K562 (cell line): ENCODE data around the gene SPHK2. TPM values are rescaled to one million over a fixed set of nuclear protein-coding genes. Genes with fewer than 3 reads are reported as not detected.

Experiments
- CREB3 ChIP-seq: fragments of 450-650 bp; conservative IDR thresholded peaks from 2 replicates; pipeline ENCODE4 v1.6.1; 2016; ENCODE audit warnings: missing genetic modification characterization, low read depth, mild to moderate bottlenecking, missing compliant biosample characterization, moderate library complexity
- CREM ChIP-seq: IDR thresholded peaks from 2 replicates; pipeline ENCODE4 v1.6.1; 2014; ENCODE audit warnings: antibody characterized with exemption, low read depth
- E2F6 ChIP-seq, 2 experiments: IDR thresholded peaks; 2 replicates each; pipeline ENCODE4 v1.6.1; 2011; ENCODE audit warnings: borderline replicate concordance in 1 of 2, control low read depth in 1 of 2, low read depth in 1 of 2, low read length in 1 of 2, mild to moderate bottlenecking in 1 of 2, mixed read lengths in 1 of 2, moderate library complexity in 1 of 2; ENCODE audit not compliant: insufficient read depth in 1 of 2, insufficient read length in 1 of 2, poor library complexity in 1 of 2, severe bottlenecking in 1 of 2; ENCODE audit errors: extremely low read depth in 1 of 2
- E2F8 ChIP-seq: fragments of 450-650 bp; IDR thresholded peaks from 2 replicates; pipeline ENCODE4 v1.7.1; 2018; ENCODE audit warnings: mild to moderate bottlenecking, low read depth; ENCODE audit not compliant: partially characterized antibody
- FOXJ2 ChIP-seq: fragments of 200-800 bp; sonication (Bioruptor generic); IDR thresholded peaks from 2 replicates; pipeline ENCODE4 v1.6.1; 2016; ENCODE audit warnings: missing genetic modification characterization, missing compliant biosample characterization
- HMG20A ChIP-seq: fragments of 450-650 bp; formaldehyde crosslinking; conservative IDR thresholded peaks from 2 replicates; pipeline ENCODE4 v1.4.0; 2020; ENCODE audit warnings: mild to moderate bottlenecking, mixed read lengths
- MCM2 ChIP-seq: fragments of 450-650 bp; IDR thresholded peaks from 2 replicates; pipeline ENCODE4 v1.6.1; 2017; ENCODE audit warnings: low read depth, mild to moderate bottlenecking
- MIER1 ChIP-seq: fragments of 450-650 bp; IDR thresholded peaks from 2 replicates; pipeline ENCODE4 v1.6.1; 2016; ENCODE audit warnings: antibody characterized with exemption, mild to moderate bottlenecking, low read depth
- NCOR1 ChIP-seq: fragments of 450-650 bp; IDR thresholded peaks from 2 replicates; pipeline ENCODE4 v1.6.1; 2016; ENCODE audit warnings: mild to moderate bottlenecking, moderate library complexity
- TOE1 ChIP-seq, 2 experiments: fragments of 450-650 bp in 1 of 2; sonication (generic) in 1 of 2; formaldehyde crosslinking in 1 of 2; IDR thresholded peaks; 2 replicates each; pipeline versions ENCODE4 v1.7.1 to v1.8.0; 2016 to 2022; ENCODE audit warnings: borderline replicate concordance in 2 of 2, mild to moderate bottlenecking in 2 of 2, antibody characterized with exemption in 1 of 2, inconsistent platforms in 1 of 2, low read depth in 1 of 2, missing genetic modification reagents in 1 of 2, moderate library complexity in 1 of 2
- VEZF1 ChIP-seq: fragments of 200-800 bp; sonication (Bioruptor generic); IDR thresholded peaks from 2 replicates; pipeline ENCODE4 v1.6.1; 2017; ENCODE audit warnings: missing genetic modification characterization, missing compliant biosample characterization
- ZC3H4 ChIP-seq: sonication (generic); formaldehyde crosslinking; IDR thresholded peaks from 2 replicates; pipeline ENCODE4 v1.9.0; 2021; ENCODE audit warnings: missing genetic modification reagents, borderline replicate concordance
- ZHX1 ChIP-seq: fragments of 150-350 bp; conservative IDR thresholded peaks from 2 replicates; pipeline ENCODE4 v1.6.1; 2014; ENCODE audit warnings: low read length
- ZNF23 ChIP-seq: fragments of 250-450 bp; sonication (Bioruptor Pico); IDR thresholded peaks from 2 replicates; pipeline ENCODE4 v1.4.0; 2020; ENCODE audit warnings: mild to moderate bottlenecking
- ZNF3 ChIP-seq: fragments of 250-450 bp; sonication (Bioruptor Pico); IDR thresholded peaks from 2 replicates; pipeline ENCODE4 v1.5.0; 2021; ENCODE audit warnings: mild to moderate bottlenecking, moderate library complexity
- ZNF57 ChIP-seq: fragments of 450-650 bp; formaldehyde crosslinking; IDR thresholded peaks from 2 replicates; pipeline ENCODE4 v1.4.0; 2020; ENCODE audit warnings: mild to moderate bottlenecking, moderate library complexity
- ZNF695 ChIP-seq: fragments of 450-650 bp; formaldehyde crosslinking; IDR thresholded peaks from 2 replicates; pipeline ENCODE4 v1.4.0; 2020; ENCODE audit warnings: mild to moderate bottlenecking, moderate library complexity
- polyA plus RNA-seq, 8 experiments: library from polyadenylated mRNA; depleted of rRNA in 4 of 8; stranded (reverse) in 5 of 8; unstranded in 3 of 8; fragments of >200 nt; fragmentation: Nextera tagmentation in 2 of 8; fragmentation: Illumina TruSeq in 1 of 8; extraction: Ambion mirVana in 2 of 8; extraction: Trizol in 1 of 8; gene quantifications; 2 replicates each; pipeline versions ENCODE4 v1.2.1 to v1.2.3, GENCODE V29; 2011 to 2014; ENCODE audit warnings: inconsistent platforms in 1 of 8, missing spikeins in 1 of 8
- total RNA-seq, 7 experiments: library from RNA; depleted of rRNA in 6 of 7; stranded (reverse); fragments of >200 nt in 6 of 7; fragmentation: Illumina TruSeq in 2 of 7; extraction: Trizol in 2 of 7; gene quantifications; 2 replicates each; pipeline versions ENCODE4 v1.2.1 to v1.2.3, GENCODE V29; 2011 to 2021; ENCODE audit warnings: low replicate concordance in 1 of 7

SPHK2 gene
- total and polyA plus RNA-seq, 9 of the 15 experiments (the other 6 are each of a cell fraction or from before 2014, with no cell fraction given): 0.10 to 15.2 (median 2.9) TPM

GRCh38 chr19:48614436-48615230 lies 4.7 kb upstream of the SPHK2 start, which contains the start of gene FAM83E (continued):
- no peak for TF ChIP-seq MIER1
- TF ChIP-seq NCOR1: peak; percentile 57
- TF ChIP-seq CREB3 (tag): no peak
- TF ChIP-seq ZNF3 (CRISPR knock-in tag): no peak
- no peak for TF ChIP-seq CREM
- no peak for TF ChIP-seq FOXJ2 (tag)
- TF ChIP-seq ZC3H4: no peak
- TF ChIP-seq ZNF695 (CRISPR knock-in tag): 0 out of 2 replicates have a peak, but pooled peaks have one; percentile 5
- TF ChIP-seq MCM2: no peak
- no peak for TF ChIP-seq ZHX1
- peak; percentile 76 for TF ChIP-seq E2F8
- TF ChIP-seq TOE1 (IDR thresholded peaks at IDR 0.05; ENCODE audit: borderline replicate concordance): no peak
- TF ChIP-seq TOE1 (CRISPR knock-in tag; IDR thresholded peaks at IDR 0.05; ENCODE audit: borderline replicate concordance, low read depth): no peak
- no peak for TF ChIP-seq ZNF23 (CRISPR knock-in tag)
- no peak for TF ChIP-seq HMG20A (CRISPR knock-in tag)
- peak; percentile 56 for TF ChIP-seq VEZF1 (CRISPR knock-in tag)
- no peak for TF ChIP-seq E2F6 (IDR thresholded peaks at IDR 0.05; ENCODE audit: borderline replicate concordance in 1 of 2, extremely low read depth in 1 of 2, insufficient read depth in 1 of 2, insufficient read length in 1 of 2, low read depth in 1 of 2, low read length in 1 of 2, poor library complexity in 1 of 2, severe bottlenecking in 1 of 2)
- TF ChIP-seq ZNF57 (CRISPR knock-in tag): 0 out of 2 replicates have a peak, but pooled peaks have one; percentile 61
